Hepatocyte (in vitro differentiated cells): ENCODE data around the gene PRPF38A. TPM values are rescaled to one million over a fixed set of nuclear protein-coding genes. Genes with fewer than 3 reads are reported as not detected.

Experiments used
- DNase-seq: peaks from one replicate; pipeline ENCODE4 v3.0.0-alpha.2; 2016; ENCODE audit warnings: low spot score
- H2AFZ ChIP-seq: fragments of 200-600 bp; sonication (generic); 2 replicates; pipeline ENCODE4 v1.6.0; 2016; ENCODE audit warnings: antibody characterized with exemption, mild to moderate bottlenecking
- H3K27ac ChIP-seq: fragments of 200-600 bp; sonication (generic); 2 replicates; pipeline ENCODE4 v1.5.1; 2016; ENCODE audit warnings: mild to moderate bottlenecking
- H3K27me3 ChIP-seq: fragments of 200-600 bp; sonication (generic); 2 replicates; pipeline ENCODE4 v1.6.1; 2016
- H3K36me3 ChIP-seq: fragments of 200-600 bp; sonication (generic); replicated peaks from 2 replicates; pipeline ENCODE4 v1.5.1; 2016; ENCODE audit warnings: low read depth; ENCODE audit not compliant: insufficient read depth
- H3K4me1 ChIP-seq: fragments of 200-600 bp; sonication (generic); 2 replicates; pipeline ENCODE4 v1.5.1; 2016; ENCODE audit warnings: mild to moderate bottlenecking, moderate library complexity; ENCODE audit not compliant: insufficient read depth
- H3K4me2 ChIP-seq: fragments of 200-600 bp; sonication (generic); 2 replicates; pipeline ENCODE4 v1.6.0; 2016
- H3K4me3 ChIP-seq: fragments of 200-600 bp; sonication (generic); 2 replicates; pipeline ENCODE4 v1.5.1; 2016; ENCODE audit warnings: mild to moderate bottlenecking
- H3K79me2 ChIP-seq: fragments of 200-600 bp; sonication (generic); 2 replicates; pipeline ENCODE4 v1.6.0; 2017; ENCODE audit warnings: mild to moderate bottlenecking
- H3K9me2 ChIP-seq: fragments of 200-600 bp; sonication (generic); replicated peaks from 2 replicates; pipeline ENCODE4 v1.6.0; 2017; ENCODE audit warnings: mild to moderate bottlenecking; ENCODE audit not compliant: insufficient read depth
- H3K9me3 ChIP-seq: fragments of 200-600 bp; sonication (generic); 2 replicates; pipeline ENCODE4 v1.5.1; 2016; ENCODE audit warnings: low read depth, mild to moderate bottlenecking
- H4K20me1 ChIP-seq: fragments of 200-600 bp; sonication (generic); 2 replicates; pipeline ENCODE4 v1.6.0; 2016; ENCODE audit warnings: mild to moderate bottlenecking; ENCODE audit not compliant: insufficient read depth, poor library complexity, severe bottlenecking
- EZH2 ChIP-seq: fragments of 200-600 bp; sonication (generic); IDR thresholded peaks from 2 replicates; pipeline ENCODE4 v1.6.1; 2016; ENCODE audit warnings: antibody characterized with exemption, mild to moderate bottlenecking, borderline replicate concordance
- EZH2phosphoT487 ChIP-seq: fragments of 200-600 bp; sonication (generic); IDR thresholded peaks from one replicate; pipeline ENCODE4 v1.6.1; 2018; ENCODE audit warnings: antibody characterized with exemption, mild to moderate bottlenecking, low read depth, moderate library complexity; ENCODE audit not compliant: unreplicated experiment, severe bottlenecking
- WGBS: methylation state at CpG from one replicate; pipeline ENCODE4 v1.1.6; 2016; ENCODE audit warnings: low lambda C conversion rate; ENCODE audit errors: missing lambda C conversion rate; 5-methylcytosine and 5-hydroxymethylcytosine counted together
- polyA plus RNA-seq: library from polyadenylated mRNA; unstranded; fragments of >200 nt; fragmentation: Nextera tagmentation; extraction: Ambion mirVana; gene quantifications from 2 replicates; pipeline ENCODE4 v1.2.1, GENCODE V29; 2016
- total RNA-seq: library from RNA; depleted of rRNA; stranded (reverse); fragments of >200 nt; gene quantifications from 2 replicates; pipeline ENCODE4 v1.2.3, GENCODE V29; 2014
- TF ChIP-seq, protein P1 (sequence below): fragments of 200-600 bp; sonication (generic); IDR thresholded peaks from 2 replicates; pipeline ENCODE4 v1.5.1; 2016; ENCODE audit warnings: antibody characterized with exemption, mild to moderate bottlenecking; ENCODE audit not compliant: poor library complexity

The PRPF38A gene, protein sequence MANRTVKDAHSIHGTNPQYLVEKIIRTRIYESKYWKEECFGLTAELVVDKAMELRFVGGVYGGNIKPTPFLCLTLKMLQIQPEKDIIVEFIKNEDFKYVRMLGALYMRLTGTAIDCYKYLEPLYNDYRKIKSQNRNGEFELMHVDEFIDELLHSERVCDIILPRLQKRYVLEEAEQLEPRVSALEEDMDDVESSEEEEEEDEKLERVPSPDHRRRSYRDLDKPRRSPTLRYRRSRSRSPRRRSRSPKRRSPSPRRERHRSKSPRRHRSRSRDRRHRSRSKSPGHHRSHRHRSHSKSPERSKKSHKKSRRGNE
- total RNA-seq, result 12.8 and 13.8 TPM in 2 replicates
- polyA plus RNA-seq, result 23.8 and 35.9 TPM in 2 replicates

DNA sequence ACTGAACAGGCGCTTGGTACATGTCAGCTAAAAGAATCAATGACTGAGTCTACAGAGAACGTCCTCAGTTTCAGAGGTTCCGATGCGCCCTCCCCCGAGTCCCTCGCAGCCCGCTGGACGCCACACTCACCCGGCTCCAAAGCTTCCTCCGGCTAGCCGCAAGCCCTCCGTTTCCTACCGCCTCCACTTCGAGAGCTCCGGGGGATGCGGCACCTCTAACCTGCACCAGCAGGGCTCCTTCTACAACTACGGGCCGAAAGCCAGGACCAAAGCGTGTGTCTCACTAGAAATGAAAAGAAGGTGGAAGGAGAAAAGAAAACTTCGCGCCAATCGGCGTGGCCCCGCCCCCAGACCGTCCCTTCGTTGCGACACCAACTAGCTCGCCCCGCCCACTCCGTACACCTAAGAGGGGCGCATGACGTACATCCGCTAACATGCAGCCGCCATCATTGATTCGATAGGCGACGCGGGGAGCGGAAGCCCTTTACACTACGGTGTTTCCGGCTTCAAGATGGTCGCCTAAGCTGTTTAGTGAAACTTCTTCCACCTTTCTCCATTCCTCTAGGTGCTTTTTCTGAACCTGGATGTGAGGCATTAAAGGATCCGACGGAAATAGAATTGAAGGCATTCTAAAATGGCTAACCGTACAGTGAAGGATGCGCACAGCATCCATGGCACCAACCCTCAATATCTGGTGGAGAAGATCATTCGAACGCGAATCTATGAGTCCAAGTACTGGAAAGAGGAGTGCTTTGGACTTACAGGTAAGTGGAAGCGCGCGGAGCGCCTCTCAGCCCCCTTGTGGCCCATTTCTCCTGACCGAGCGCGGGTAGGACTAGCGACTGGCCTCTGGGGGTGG lies at the start of gene PRPF38A, which contains the start of gene ORC1:
Gene PRPF38A, plus strand, starts transcription at position 487 of the 859 bp plus-strand sequence. Its CDS starts 148 bp downstream, at position 635.
Gene ORC1, minus strand, starts transcription at position 308 of the 859 bp plus-strand sequence. CDS start 2,200 bp downstream, outside the sequence.
- H3K36me3 ChIP-seq, result no peaks in the 10 kb centered on the region
- H3K4me3 ChIP-seq, result peak within 1 kb of the TSS; percentile 65
- no peaks in the 10 kb centered on the region for H4K20me1 ChIP-seq
- H3K27ac ChIP-seq, result peak within 1 kb of the TSS; percentile 98
- under 1% methylated on average over 57 of the region's 57 CpGs for WGBS
- no peaks in the 10 kb centered on the region for H3K27me3 ChIP-seq
- no peak for TF ChIP-seq EZH2
- TF ChIP-seq, protein P1, sequence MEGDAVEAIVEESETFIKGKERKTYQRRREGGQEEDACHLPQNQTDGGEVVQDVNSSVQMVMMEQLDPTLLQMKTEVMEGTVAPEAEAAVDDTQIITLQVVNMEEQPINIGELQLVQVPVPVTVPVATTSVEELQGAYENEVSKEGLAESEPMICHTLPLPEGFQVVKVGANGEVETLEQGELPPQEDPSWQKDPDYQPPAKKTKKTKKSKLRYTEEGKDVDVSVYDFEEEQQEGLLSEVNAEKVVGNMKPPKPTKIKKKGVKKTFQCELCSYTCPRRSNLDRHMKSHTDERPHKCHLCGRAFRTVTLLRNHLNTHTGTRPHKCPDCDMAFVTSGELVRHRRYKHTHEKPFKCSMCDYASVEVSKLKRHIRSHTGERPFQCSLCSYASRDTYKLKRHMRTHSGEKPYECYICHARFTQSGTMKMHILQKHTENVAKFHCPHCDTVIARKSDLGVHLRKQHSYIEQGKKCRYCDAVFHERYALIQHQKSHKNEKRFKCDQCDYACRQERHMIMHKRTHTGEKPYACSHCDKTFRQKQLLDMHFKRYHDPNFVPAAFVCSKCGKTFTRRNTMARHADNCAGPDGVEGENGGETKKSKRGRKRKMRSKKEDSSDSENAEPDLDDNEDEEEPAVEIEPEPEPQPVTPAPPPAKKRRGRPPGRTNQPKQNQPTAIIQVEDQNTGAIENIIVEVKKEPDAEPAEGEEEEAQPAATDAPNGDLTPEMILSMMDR, result peak; percentile 55
- no peak for TF ChIP-seq EZH2phosphoT487
- peaks cover 29% of the 10 kb centered on the region for H3K79me2 ChIP-seq
- peak; percentile 100 for DNase-seq
- H2AFZ ChIP-seq, result peak within 1 kb of the TSS; percentile 95
- no peaks in the 10 kb centered on the region for H3K9me3 ChIP-seq
- peak within 1 kb of the TSS; percentile 89 for H3K4me2 ChIP-seq
- peaks cover 6% of the 10 kb centered on the region for H3K4me1 ChIP-seq
- no peaks in the 10 kb centered on the region for H3K9me2 ChIP-seq

DNA sequence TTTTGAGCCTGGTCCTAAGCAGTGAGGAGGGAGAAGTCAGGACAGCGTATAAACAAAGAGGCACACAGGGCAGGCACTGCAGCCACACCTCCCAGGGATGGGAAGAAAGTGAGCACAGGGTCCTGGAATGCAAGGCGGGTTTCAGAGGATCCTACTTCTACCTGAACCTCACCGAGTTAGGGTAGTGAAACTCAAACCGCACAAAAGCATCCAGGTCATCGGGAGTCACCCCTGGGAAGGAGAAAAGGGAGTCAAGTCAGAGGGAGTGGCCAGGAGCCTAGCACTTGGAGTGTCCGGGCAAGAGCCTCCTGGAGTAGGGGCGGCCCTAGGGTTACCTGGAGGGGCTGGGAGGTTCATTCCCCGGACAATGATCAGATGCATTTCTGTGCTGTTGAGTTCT lies 49.0 kb upstream of the PRPF38A start:
- 94% methylated on average over 8 of the region's 8 CpGs for WGBS
- no peaks in the 10 kb centered on the region for H3K36me3 ChIP-seq
- TF ChIP-seq, protein P1, result no peak
- TF ChIP-seq EZH2 (no peak), EZH2phosphoT487 (no peak)
- H3K27ac ChIP-seq, result no peak overlapping the region
- H4K20me1 ChIP-seq, result no peaks in the 10 kb centered on the region
- H2AFZ ChIP-seq, result no peak overlapping the region
- no peak for DNase-seq
- no peaks in the 10 kb centered on the region for H3K27me3 ChIP-seq
- H3K9me2 ChIP-seq, result no peaks in the 10 kb centered on the region
- H3K9me3 ChIP-seq, result no peaks in the 10 kb centered on the region
- H3K79me2 ChIP-seq, result no peaks in the 10 kb centered on the region
- H3K4me1 ChIP-seq, result no peaks in the 10 kb centered on the region
- no peak overlapping the region for H3K4me3 ChIP-seq
- no peak overlapping the region for H3K4me2 ChIP-seq

DNA sequence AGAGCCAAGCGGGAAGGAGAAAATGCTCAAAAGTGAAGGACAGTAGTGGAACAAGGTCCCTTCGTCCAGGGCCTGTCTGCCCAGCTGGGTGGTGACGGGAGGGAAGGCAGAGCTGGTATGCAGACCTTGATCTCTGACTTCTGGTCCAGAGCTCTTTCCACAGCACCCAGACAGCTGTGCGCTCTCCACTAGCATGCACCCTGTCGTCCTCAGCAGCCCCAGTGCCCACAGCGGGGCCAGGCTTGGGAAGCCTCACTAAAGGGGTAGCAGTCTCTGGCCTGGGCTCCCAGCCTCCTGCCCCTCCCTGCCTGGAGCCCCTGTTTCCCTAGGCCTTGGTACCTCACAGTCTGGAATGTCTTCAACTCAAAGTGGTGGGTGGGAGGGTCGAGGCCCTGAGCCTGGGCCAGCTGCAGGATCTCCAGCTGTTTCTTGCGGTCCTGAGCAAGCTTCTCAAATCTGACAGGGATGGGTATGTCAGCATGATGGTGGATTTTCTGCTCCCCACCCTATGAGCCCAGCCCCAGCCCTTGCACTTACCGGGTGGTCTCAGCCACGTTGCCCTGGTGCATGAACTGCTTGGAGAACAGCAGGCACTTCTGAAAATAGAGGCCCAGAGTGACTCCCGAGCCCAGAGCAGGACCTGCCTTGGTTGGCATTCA lies 48.4 kb upstream of the PRPF38A start:
- no peak overlapping the region for H3K4me3 ChIP-seq
- H3K79me2 ChIP-seq, result no peaks in the 10 kb centered on the region
- H3K4me1 ChIP-seq, result no peaks in the 10 kb centered on the region
- H3K4me2 ChIP-seq, result no peak overlapping the region
- no peaks in the 10 kb centered on the region for H3K27me3 ChIP-seq
- no peaks in the 10 kb centered on the region for H3K9me2 ChIP-seq
- H3K9me3 ChIP-seq, result no peaks in the 10 kb centered on the region
- H3K36me3 ChIP-seq, result no peaks in the 10 kb centered on the region
- H2AFZ ChIP-seq, result no peak overlapping the region
- no peak for DNase-seq
- no peaks in the 10 kb centered on the region for H4K20me1 ChIP-seq
- TF ChIP-seq, protein P1, result no peak
- TF ChIP-seq EZH2 (no peak), EZH2phosphoT487 (no peak)
- WGBS, result 90% methylated on average over 11 of the region's 11 CpGs
- H3K27ac ChIP-seq, result no peak overlapping the region
